ENCODE measurements around the gene ZKSCAN5.

DNA sequence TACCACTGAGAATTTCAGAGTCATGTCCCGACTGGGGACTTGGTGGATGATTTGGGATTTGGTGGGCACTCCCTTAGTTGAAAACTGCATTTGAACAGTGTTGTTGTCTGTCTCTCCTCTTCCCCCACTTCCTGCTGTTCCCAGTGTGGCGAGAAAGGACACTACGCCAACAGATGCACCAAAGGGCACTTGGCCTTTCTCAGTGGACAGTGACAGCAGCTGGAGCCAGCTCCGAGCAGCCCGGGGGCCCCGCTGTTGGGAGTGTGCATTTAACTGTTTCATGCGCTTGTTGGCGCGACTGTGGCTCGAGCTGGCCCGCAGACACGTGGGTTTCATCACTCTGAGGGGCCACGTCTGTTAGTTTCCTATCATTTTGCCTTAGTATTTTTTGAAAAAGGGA lies 48.2 kb upstream of the ZKSCAN5 start:
- TF ChIP-seq, protein P1, sequence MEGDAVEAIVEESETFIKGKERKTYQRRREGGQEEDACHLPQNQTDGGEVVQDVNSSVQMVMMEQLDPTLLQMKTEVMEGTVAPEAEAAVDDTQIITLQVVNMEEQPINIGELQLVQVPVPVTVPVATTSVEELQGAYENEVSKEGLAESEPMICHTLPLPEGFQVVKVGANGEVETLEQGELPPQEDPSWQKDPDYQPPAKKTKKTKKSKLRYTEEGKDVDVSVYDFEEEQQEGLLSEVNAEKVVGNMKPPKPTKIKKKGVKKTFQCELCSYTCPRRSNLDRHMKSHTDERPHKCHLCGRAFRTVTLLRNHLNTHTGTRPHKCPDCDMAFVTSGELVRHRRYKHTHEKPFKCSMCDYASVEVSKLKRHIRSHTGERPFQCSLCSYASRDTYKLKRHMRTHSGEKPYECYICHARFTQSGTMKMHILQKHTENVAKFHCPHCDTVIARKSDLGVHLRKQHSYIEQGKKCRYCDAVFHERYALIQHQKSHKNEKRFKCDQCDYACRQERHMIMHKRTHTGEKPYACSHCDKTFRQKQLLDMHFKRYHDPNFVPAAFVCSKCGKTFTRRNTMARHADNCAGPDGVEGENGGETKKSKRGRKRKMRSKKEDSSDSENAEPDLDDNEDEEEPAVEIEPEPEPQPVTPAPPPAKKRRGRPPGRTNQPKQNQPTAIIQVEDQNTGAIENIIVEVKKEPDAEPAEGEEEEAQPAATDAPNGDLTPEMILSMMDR (IDR thresholded peaks at IDR 0.05) = no peak
- TF ChIP-seq POLR2A (IDR thresholded peaks at IDR 0.05) (no peak), POLR2AphosphoS5 (IDR thresholded peaks at IDR 0.05) (no peak)

All from transverse colon (tissue), 4 donors.